ENCODE measurements around the gene LRWD1. TPM values are rescaled to one million over a fixed set of nuclear protein-coding genes. Genes with fewer than 3 reads are reported as not detected.

Gene LRWD1
- total RNA-seq, 3 donors from 2014 or later, result 7.4 to 20.6 (median 11.6) TPM

DNA sequence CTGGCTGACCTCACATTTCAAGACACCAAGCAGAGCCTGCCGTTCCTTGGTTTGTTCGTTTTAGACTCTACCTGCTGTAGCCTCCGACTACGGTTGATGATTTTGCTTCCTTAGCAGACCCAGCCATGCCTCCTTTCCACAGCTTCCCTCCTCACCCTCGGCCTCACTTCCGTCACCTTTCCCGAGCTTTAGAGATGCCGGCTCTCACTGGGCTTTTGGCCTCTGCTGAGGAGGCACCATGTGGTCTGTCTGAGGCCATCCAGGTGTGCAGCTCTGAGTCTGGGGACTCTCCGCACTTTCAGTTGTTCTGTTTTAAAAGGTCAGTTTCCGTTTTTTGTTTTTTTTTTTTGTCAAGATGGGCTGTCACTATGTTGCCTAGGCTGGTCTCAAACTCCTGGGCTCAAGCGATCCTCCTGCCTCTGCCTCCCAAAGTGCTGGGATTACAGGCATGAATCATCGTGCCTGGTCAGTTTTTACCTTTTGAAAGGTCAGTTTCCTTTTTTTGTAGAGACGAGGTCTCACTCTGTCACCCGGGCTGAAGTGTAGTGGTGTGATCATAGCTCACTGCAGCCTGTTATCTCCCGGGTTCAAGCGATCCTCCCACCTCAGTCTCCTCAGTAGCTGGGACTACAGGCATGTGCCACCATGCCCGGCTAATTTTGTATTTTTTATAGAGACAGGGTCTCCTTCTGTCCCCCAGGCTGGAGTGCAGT, 19.7 kb upstream of the LRWD1 start:
- TF ChIP-seq POLR2A (IDR thresholded peaks at IDR 0.05) (no peak), POLR2AphosphoS5 (IDR thresholded peaks at IDR 0.05) (no peak)
- TF ChIP-seq, protein P1, sequence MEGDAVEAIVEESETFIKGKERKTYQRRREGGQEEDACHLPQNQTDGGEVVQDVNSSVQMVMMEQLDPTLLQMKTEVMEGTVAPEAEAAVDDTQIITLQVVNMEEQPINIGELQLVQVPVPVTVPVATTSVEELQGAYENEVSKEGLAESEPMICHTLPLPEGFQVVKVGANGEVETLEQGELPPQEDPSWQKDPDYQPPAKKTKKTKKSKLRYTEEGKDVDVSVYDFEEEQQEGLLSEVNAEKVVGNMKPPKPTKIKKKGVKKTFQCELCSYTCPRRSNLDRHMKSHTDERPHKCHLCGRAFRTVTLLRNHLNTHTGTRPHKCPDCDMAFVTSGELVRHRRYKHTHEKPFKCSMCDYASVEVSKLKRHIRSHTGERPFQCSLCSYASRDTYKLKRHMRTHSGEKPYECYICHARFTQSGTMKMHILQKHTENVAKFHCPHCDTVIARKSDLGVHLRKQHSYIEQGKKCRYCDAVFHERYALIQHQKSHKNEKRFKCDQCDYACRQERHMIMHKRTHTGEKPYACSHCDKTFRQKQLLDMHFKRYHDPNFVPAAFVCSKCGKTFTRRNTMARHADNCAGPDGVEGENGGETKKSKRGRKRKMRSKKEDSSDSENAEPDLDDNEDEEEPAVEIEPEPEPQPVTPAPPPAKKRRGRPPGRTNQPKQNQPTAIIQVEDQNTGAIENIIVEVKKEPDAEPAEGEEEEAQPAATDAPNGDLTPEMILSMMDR (IDR thresholded peaks at IDR 0.05), result no peak
- no peak for DNase-seq (ENCODE audit: low spot score in 2 of 2)
- H3K4me1 ChIP-seq, result no peaks in the 10 kb centered on the region
- intact Hi-C loops (cut with DNase I; ENCODE audit: low total_unique reads), result no loop called here
- H3K27ac ChIP-seq, result no peak overlapping the region
- H3K9me3 ChIP-seq, result no peaks in the 10 kb centered on the region
- H3K27me3 ChIP-seq, result no peaks in the 10 kb centered on the region
- H3K36me3 ChIP-seq, result no peaks in the 10 kb centered on the region
- H3K4me3 ChIP-seq, result no peak overlapping the region

DNA sequence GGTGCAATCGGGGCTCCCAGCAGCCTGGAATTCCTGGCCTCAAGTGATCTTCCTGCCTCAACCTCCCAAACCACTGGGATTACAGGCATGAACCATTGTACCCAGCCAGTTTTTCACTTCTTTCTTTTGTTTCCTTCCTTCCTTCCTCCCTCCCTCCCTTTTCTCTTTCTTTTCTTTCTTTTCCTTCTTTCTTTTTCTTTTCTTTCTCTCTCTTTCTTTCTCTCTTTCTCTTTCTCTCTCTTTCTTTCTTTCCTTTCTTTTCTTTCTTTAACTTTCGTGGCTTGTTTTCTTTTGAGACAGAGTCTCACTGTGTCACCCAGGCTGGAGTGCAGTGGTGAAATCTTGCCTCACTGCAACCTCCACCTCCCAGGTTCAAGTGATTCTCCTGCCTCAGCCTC, 19.1 kb upstream of the LRWD1 start:
- H3K36me3 ChIP-seq, result no peaks in the 10 kb centered on the region
- TF ChIP-seq POLR2AphosphoS5 (IDR thresholded peaks at IDR 0.05) (no peak), POLR2A (IDR thresholded peaks at IDR 0.05) (no peak)
- TF ChIP-seq, protein P1 (IDR thresholded peaks at IDR 0.05), result no peak
- no peak overlapping the region for H3K4me3 ChIP-seq
- intact Hi-C loops (cut with DNase I; ENCODE audit: low total_unique reads), result no loop called here
- no peaks in the 10 kb centered on the region for H3K9me3 ChIP-seq
- H3K27me3 ChIP-seq, result no peaks in the 10 kb centered on the region
- no peak overlapping the region for H3K27ac ChIP-seq
- DNase-seq (ENCODE audit: low spot score in 2 of 2), result no peak
- H3K4me1 ChIP-seq, result no peaks in the 10 kb centered on the region

DNA sequence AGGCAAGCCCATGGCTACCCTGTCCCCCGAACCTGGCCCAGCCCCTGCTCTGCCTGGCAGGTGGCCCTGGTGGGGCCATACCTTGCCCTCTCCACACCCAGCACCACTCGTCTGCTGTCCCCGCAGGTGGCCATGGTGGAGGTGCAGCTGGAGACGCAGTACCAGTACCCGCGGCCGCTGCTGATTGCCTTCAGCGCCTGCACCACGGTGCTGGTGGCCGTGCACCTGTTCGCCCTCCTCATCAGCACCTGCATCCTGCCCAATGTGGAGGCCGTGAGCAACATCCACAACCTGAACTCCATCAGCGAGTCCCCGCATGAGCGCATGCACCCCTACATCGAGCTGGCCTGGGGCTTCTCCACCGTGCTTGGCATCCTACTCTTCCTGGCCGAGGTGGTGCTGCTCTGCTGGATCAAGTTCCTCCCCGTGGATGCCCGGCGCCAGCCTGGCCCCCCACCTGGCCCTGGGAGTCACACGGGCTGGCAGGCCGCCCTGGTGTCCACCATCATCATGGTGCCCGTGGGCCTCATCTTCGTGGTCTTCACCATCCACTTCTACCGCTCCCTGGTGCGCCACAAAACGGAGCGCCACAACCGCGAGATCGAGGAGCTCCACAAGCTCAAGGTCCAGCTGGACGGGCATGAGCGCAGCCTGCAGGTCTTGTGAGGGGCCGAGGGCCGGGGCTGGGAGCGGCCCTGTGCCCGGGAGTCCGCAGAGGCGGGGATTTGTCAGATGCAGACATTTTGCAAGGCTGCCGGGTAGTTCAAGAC, 18.2 kb upstream of the LRWD1 start:
- H3K9me3 ChIP-seq, result no peaks in the 10 kb centered on the region
- DNase-seq (ENCODE audit: low spot score in 2 of 2), result no peak
- H3K27me3 ChIP-seq, result no peaks in the 10 kb centered on the region
- H3K27ac ChIP-seq, result no peak overlapping the region
- TF ChIP-seq POLR2A (IDR thresholded peaks at IDR 0.05) (no peak), POLR2AphosphoS5 (IDR thresholded peaks at IDR 0.05) (no peak)
- TF ChIP-seq, protein P1 (IDR thresholded peaks at IDR 0.05), result no peak
- intact Hi-C loops (cut with DNase I; ENCODE audit: low total_unique reads), result no loop called here
- no peak overlapping the region for H3K4me3 ChIP-seq
- no peaks in the 10 kb centered on the region for H3K4me1 ChIP-seq
- H3K36me3 ChIP-seq, result no peaks in the 10 kb centered on the region

DNA sequence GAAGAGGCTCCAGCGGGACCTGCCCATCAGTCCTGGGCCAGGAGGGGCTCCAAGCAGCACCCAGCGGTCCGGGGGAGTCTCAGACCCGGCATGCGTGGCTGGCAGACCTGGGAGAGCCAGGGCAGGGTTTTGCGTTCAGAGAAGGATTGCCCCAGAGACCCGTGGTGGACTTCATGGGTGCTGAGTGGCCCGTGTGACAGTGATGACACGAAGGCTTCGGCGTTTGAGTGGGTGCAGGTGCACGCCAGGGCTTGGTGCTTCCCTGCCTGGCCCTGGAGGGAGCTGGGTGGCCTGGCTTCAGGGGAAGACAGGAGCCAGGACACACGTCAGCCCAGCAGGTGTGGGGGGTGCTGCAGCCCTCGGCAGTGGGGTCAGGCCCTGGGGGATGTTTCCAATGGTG, 17.5 kb upstream of the LRWD1 start:
- H3K9me3 ChIP-seq, result no peaks in the 10 kb centered on the region
- no peaks in the 10 kb centered on the region for H3K27me3 ChIP-seq
- no peaks in the 10 kb centered on the region for H3K36me3 ChIP-seq
- TF ChIP-seq POLR2AphosphoS5 (IDR thresholded peaks at IDR 0.05) (no peak), POLR2A (IDR thresholded peaks at IDR 0.05) (no peak)
- TF ChIP-seq, protein P1 (IDR thresholded peaks at IDR 0.05), result no peak
- no peak overlapping the region for H3K27ac ChIP-seq
- no peaks in the 10 kb centered on the region for H3K4me1 ChIP-seq
- intact Hi-C loops (cut with DNase I; ENCODE audit: low total_unique reads), result no loop called here
- DNase-seq (ENCODE audit: low spot score in 2 of 2), result no peak
- no peak overlapping the region for H3K4me3 ChIP-seq

DNA sequence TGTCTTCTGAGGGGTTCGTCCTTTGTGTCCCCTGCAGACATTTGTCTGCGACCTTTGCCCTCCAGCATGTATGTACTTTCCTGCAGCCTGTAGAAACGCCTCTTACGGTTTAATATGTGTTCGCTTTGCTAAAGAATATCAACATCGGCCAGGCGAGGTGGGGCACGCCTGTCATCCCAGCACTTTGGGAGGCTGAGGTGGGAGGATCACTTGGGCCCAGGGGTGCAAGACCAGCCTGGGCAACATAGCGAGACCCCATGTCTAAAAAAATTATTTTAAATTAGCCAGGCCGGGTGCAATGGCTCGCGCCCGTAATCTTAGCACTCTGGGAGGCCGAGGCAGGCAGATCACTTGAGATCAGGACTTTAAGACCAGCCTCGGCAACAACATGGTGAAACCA, 15.6 kb upstream of the LRWD1 start:
- DNase-seq (ENCODE audit: low spot score in 2 of 2), result no peak
- no peaks in the 10 kb centered on the region for H3K27me3 ChIP-seq
- H3K4me3 ChIP-seq, result no peak overlapping the region
- intact Hi-C loops (cut with DNase I; ENCODE audit: low total_unique reads), result no loop called here
- no peaks in the 10 kb centered on the region for H3K36me3 ChIP-seq
- no peaks in the 10 kb centered on the region for H3K9me3 ChIP-seq
- TF ChIP-seq, protein P1 (IDR thresholded peaks at IDR 0.05), result no peak
- no peak for TF ChIP-seq POLR2A (IDR thresholded peaks at IDR 0.05)
- no peak for TF ChIP-seq POLR2AphosphoS5 (IDR thresholded peaks at IDR 0.05)
- H3K27ac ChIP-seq, result no peak overlapping the region
- no peaks in the 10 kb centered on the region for H3K4me1 ChIP-seq
